NCI-H748 (cell line): Measurements from ENCODE around the gene ARHGAP8.

Source experiments
- DNase-seq: peaks from one replicate; lab custom pipeline; 2025; ENCODE audit not compliant: unreplicated experiment; lab: John Stamatoyannopoulos, UW

Gene ARHGAP8

DNA sequence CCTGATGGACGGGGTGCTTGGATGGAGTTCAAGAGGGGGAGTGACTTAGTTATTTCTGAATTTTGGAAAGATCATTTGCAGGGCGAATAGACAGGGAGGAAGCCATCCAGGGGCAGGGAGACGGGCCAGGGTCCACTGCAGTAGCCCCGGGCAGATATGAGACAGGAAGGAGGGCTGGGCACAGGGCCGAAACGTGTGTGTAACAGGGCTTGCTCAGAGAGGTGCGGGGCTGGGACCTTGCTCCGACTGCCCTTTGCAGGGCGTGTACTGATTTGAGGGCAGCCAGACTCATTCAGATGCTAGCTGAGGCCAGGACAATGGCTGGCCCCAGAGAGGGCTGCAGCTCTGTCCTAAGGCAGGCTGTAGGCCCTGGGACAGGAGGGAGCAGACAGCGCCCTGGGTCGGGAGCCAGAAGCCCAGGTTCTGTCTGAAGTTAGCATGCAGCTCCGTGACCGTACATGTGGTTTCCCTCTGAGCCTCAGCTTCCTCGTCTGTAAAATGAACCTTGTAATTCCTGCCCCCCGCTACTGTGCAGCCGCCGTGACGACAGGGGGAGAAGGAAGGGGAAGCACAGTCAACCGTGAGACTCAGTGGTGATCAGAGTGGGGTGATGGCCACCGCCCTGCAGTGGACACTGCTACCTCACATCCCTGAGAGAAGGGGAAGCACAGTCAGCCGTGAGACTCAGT is 154.0 kb downstream of the ARHGAP8 start:
- no peak for DNase-seq

DNA sequence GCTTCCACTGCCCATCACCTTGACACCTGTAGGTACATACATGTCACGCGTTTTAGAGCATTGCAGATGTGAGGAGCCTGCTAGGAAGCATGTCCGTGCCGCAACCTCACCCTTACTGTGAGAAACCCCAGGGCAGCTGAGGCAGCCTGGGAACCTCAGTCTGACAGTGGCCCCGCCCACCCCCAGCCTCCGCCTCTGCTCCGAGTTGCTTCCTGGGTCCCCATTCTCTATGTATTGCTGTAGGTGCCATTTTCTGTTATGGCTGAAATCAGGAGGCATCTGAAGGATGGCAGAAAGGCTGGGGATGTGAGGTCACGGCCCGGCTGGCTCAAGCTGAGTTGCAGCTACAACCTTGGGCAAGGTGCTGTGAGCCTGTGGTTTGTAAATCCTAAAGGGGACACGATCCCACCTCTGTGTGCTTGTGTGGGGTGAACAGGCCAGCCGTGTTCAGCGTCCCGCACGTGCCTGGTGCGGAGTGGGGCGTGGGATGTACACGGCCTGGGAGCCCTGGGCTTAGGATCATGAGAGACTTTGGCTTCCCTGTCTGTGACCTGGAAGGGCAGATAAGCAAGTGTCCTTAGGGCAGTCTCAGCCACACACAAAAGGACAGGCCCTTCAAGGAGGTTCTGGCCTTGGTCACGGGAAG is 154.7 kb downstream of the ARHGAP8 start:
- no peak for DNase-seq

DNA sequence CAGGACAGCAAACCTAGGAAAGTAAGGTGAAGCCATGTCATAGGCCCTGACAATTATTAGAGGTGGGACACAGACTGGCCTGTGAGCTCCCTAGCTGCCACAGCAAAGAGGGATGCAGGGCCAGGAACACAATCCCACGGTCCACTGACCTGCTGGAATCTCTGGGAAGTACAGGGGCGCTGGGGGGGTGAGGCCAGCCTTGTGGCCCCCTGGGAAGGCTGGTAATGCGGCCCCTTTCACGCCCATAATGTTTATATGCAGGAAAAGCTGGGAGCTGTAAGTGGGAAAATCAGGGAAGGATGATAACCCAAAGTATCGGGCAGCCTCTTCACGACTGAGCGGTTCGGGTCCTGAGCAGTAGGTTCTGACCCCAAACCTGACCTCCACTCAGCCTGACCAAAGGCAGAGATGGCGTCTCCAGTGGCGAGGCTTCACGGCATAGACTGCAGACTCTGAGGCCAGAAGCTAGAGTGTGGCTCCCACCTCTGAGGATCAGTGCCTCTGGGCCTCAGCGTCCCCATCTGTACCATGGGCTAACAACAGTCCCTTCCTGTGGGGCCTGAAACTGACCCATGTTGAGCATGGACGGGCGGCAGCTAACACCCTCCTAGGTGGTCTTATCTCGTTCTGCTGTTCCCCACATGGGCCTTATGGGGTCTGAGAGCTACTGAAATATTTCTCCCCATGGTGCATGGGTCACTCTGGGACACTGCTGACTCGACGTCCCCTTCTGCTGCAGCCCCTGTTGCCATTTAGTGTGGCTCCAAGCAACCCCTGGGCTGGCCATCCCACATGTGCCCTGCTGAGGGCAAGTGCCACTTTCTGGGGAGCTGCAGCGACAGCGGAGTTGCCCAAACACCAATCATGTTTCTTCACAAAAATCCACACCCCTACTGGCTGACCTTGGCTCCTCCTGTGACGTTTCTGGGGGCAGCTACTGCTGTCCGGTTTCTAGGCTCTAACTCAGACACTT is 155.7 kb downstream of the ARHGAP8 start:
- no peak for DNase-seq

DNA sequence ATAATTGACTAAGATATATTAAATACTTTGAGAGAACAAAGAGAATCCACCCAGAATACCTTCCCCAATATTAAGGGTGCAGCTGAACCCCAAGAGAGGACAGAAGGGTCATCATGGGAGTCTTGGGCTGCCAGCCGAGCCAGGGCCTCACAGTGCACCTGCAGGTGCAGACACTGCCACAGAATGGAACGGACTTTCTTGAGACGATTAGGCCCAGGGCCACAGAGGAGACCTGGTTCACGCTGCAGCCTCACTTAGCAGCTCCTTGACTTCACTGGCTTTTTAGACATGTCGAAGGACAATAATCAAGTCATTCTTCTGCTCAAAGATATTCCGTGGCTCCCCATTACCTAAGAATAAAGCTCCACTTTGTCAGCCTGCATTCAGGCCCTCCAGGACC is 156.9 kb downstream of the ARHGAP8 start:
- DNase-seq, result no peak
